Caco-2 (cell line): ENCODE results near the gene ARSI. TPM values are rescaled to one million over a fixed set of nuclear protein-coding genes. Genes with fewer than 3 reads are reported as not detected.

ENCODE experiments used
- BruUV-seq: library from RNA; stranded (reverse); fragments of 400-500 nt; replicated peaks from 2 replicates; lab custom pipeline; 2021; lab: Mats Ljungman, UMichigan
- CTCF ChIA-PET: fragments of 300-600 bp; sonication (Branson Sonifier 250); formaldehyde crosslinking; loops from one replicate; lab custom pipeline; 2022; ENCODE audit warnings: antibody characterized with exemption; lab: Charles Lee
- POLR2A ChIA-PET: fragments of 300-600 bp; sonication (Branson Sonifier 250); formaldehyde crosslinking; loops from one replicate; lab custom pipeline; 2022; ENCODE audit warnings: antibody characterized with exemption; lab: Charles Lee
- DNase-seq, 2 experiments: peaks; one replicate each; pipeline versions ENCODE4 v3.0.0 to v3.0.0-alpha.2; 2020 to 2022
- H3K27me3 ChIP-seq: replicated peaks from 2 replicates; pipeline ENCODE4 v1.6.0; 2011; ENCODE audit warnings: low read length; ENCODE audit not compliant: control insufficient read depth, insufficient read depth
- H3K36me3 ChIP-seq: 2 replicates; pipeline ENCODE4 v1.5.1; 2011; ENCODE audit warnings: low read length; ENCODE audit not compliant: control insufficient read depth, insufficient read depth
- H3K4me1 ChIP-seq: fragments of 250-450 bp; sonication (Bioruptor Pico); 2 replicates; pipeline ENCODE4 v1.5.1; 2020; ENCODE audit warnings: mild to moderate bottlenecking
- H3K4me3 ChIP-seq: 2 replicates; pipeline ENCODE4 v1.5.1; 2011; ENCODE audit warnings: low read depth, mild to moderate bottlenecking, control low read depth, low read length
- H3K9me3 ChIP-seq: fragments of 250-450 bp; sonication (Bioruptor Pico); 2 replicates; pipeline ENCODE4 v1.5.1; 2020; ENCODE audit warnings: mild to moderate bottlenecking, moderate library complexity
- H3K27ac Mint-ChIP-seq: one replicate; pipeline ENCODE4 v1.8.0; 2022; ENCODE audit warnings: mixed read lengths; ENCODE audit not compliant: unreplicated experiment
- H3K27me3 Mint-ChIP-seq: one replicate; pipeline ENCODE4 v1.8.0; 2022; ENCODE audit warnings: mixed read lengths; ENCODE audit not compliant: insufficient read depth, unreplicated experiment
- H3K36me3 Mint-ChIP-seq: one replicate; pipeline ENCODE4 v1.8.0; 2022; ENCODE audit warnings: mild to moderate bottlenecking, mixed read lengths; ENCODE audit not compliant: insufficient read depth, unreplicated experiment
- H3K4me1 Mint-ChIP-seq: one replicate; pipeline ENCODE4 v1.8.0; 2022; ENCODE audit warnings: low read depth, mixed read lengths; ENCODE audit not compliant: unreplicated experiment
- H3K4me3 Mint-ChIP-seq: one replicate; pipeline ENCODE4 v1.8.0; 2022; ENCODE audit warnings: mild to moderate bottlenecking, moderate library complexity, mixed read lengths; ENCODE audit not compliant: unreplicated experiment
- H3K9me3 Mint-ChIP-seq: one replicate; pipeline ENCODE4 v1.8.0; 2022; ENCODE audit warnings: mixed read lengths; ENCODE audit not compliant: unreplicated experiment
- intact Hi-C: fragments of 100-400 bp; cut with micrococcal nuclease; formaldehyde crosslinking; loops from one replicate; pipeline ENCODE4 v1.10.0; 2022; ENCODE audit not compliant: unreplicated experiment
- total RNA-seq: library from RNA; stranded (reverse); gene quantifications from 2 replicates; pipeline ENCODE4 v1.2.3, GENCODE V29; 2022
- TF ChIP-seq, protein P1 (sequence below), 2 experiments: fragments of 200-600 bp in 1 of 2; IDR thresholded peaks; 1 replicate in 1 of 2; 2 replicates in 1 of 2; pipeline versions ENCODE4 v1.5.1 to v1.8.0; 2011 to 2022; ENCODE audit warnings: antibody characterized with exemption in 1 of 2, control low read depth in 1 of 2, inconsistent platforms in 1 of 2, low read depth in 1 of 2, low read length in 1 of 2, mild to moderate bottlenecking in 1 of 2, moderate library complexity in 1 of 2; ENCODE audit not compliant: insufficient read depth in 1 of 2, severe bottlenecking in 1 of 2, unreplicated experiment in 1 of 2

Gene ARSI
- total RNA-seq, 1 experiment from 2014 or later, result 0.52 TPM

DNA sequence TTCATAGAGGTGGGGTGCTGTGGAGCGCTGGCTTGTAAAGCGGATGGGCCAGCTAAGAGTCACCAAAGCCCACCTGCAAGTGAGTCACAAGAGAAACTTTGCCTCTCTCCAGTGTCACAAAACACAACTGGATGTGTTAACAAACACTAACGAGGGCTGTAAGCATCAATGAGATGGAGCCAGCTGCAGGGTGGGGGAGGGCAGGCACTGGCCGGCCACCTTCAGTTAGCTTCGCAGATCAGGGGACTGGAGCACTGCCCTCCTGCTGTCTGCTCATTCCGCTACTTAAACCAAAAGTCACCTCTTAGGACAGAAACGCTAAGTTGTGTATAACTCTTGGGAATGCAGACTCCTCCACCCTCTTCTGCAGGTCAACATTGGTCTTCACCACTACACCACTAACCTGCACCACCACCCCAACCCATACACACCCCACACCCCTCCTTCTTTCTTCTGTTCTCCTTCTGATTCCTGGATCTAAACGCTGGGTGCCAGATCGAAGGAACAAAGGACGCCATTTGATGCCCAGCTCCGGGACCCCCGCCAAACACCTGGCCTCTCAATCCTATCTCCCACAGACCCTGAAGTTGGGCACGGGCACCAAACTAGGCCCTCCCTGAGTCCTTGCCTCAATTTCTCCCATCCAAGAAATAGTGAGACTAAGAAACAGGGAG, 2.1 kb downstream of the ARSI start:
- Histone ChIP-seq H3K36me3 (no peaks in the 10 kb centered on the region), H3K4me3 (no peak overlapping the region), H3K27me3 (no peaks in the 10 kb centered on the region), H3K4me1 (peaks cover 5% of the 10 kb centered on the region), H3K9me3 (no peaks in the 10 kb centered on the region)
- H3K27me3 Mint-ChIP-seq, result no peaks in the 10 kb centered on the region
- H3K27ac Mint-ChIP-seq, result no peak overlapping the region
- no peaks in the 10 kb centered on the region for H3K4me1 Mint-ChIP-seq
- CTCF ChIA-PET, result interaction anchor here (0.6 kb wide), 1 partner anchor 13 kb away, joined by 4 read pairs; no protein-coding TSS in a partner anchor
- POLR2A ChIA-PET, result interaction anchor here (0.5 kb wide), 1 partner anchor 30 kb away, joined by 4 read pairs; no protein-coding TSS in a partner anchor
- no TSS peak for BruUV-seq
- TF ChIP-seq, protein P1, sequence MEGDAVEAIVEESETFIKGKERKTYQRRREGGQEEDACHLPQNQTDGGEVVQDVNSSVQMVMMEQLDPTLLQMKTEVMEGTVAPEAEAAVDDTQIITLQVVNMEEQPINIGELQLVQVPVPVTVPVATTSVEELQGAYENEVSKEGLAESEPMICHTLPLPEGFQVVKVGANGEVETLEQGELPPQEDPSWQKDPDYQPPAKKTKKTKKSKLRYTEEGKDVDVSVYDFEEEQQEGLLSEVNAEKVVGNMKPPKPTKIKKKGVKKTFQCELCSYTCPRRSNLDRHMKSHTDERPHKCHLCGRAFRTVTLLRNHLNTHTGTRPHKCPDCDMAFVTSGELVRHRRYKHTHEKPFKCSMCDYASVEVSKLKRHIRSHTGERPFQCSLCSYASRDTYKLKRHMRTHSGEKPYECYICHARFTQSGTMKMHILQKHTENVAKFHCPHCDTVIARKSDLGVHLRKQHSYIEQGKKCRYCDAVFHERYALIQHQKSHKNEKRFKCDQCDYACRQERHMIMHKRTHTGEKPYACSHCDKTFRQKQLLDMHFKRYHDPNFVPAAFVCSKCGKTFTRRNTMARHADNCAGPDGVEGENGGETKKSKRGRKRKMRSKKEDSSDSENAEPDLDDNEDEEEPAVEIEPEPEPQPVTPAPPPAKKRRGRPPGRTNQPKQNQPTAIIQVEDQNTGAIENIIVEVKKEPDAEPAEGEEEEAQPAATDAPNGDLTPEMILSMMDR (IDR thresholded peaks at IDR 0.05; ENCODE audit: insufficient read depth in 1 of 2, low read depth in 1 of 2, low read length in 1 of 2, severe bottlenecking in 1 of 2, unreplicated experiment in 1 of 2), result no peak
- H3K9me3 Mint-ChIP-seq, result no peaks in the 10 kb centered on the region
- no peak for DNase-seq
- H3K4me3 Mint-ChIP-seq, result no peak overlapping the region
- no peaks in the 10 kb centered on the region for H3K36me3 Mint-ChIP-seq
- intact Hi-C loops, result no loop called here

DNA sequence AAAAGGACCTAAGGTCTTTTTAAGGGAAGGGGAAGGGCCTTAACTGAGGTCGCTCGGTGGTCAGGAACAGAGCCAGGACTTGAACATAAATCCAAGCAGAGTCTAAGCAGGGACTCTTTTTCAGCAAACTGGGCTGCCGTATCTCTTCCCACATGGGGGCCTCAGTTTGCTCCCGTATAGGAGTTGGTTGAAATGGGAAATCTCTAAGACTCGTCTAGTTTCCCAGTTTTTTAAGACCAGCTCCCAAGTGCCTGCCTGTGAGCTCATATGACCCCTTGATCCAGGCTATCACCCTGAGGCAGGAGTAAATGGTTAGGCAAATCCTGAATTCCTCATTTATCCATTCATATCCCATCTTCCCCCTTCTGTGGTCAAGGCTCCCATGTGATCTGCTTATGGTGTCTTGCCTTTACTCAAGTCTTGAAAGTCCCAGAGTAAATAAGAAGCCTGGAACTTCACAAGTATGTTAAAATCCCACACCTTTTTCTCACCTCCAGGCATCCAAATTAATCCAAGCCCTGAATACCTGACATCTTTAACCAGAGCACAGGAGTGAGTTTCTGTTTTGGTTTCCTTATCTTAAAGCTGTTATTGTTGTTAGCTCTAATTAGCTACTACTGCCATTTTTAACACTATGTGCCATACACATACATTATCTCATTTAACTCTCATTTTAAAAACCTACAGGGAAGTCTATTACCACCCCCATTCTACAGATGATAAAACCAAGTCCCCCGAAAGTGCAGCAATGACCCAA, 3.0 kb downstream of the ARSI start:
- CTCF ChIA-PET, result interaction anchor here (0.6 kb wide), 1 partner anchor 12 kb away, joined by 4 read pairs; no protein-coding TSS in a partner anchor
- H3K9me3 ChIP-seq, result no peaks in the 10 kb centered on the region
- H3K36me3 Mint-ChIP-seq, result no peaks in the 10 kb centered on the region

More for the DNA sequence above, 3.0 kb downstream of the ARSI start:
- no peak for DNase-seq
- no TSS peak for BruUV-seq
- H3K9me3 Mint-ChIP-seq, result no peaks in the 10 kb centered on the region
- Histone ChIP-seq H3K36me3 (no peaks in the 10 kb centered on the region), H3K27me3 (no peaks in the 10 kb centered on the region), H3K4me3 (no peak overlapping the region), H3K4me1 (peaks cover 5% of the 10 kb centered on the region)
- POLR2A ChIA-PET, result interaction anchor here (0.5 kb wide), 1 partner anchor 29 kb away, joined by 4 read pairs; no protein-coding TSS in a partner anchor
- no peaks in the 10 kb centered on the region for H3K4me1 Mint-ChIP-seq
- no peaks in the 10 kb centered on the region for H3K27me3 Mint-ChIP-seq
- H3K4me3 Mint-ChIP-seq, result no peak overlapping the region
- intact Hi-C loops, result no loop called here
- TF ChIP-seq, protein P1 (IDR thresholded peaks at IDR 0.05; ENCODE audit: insufficient read depth in 1 of 2, low read depth in 1 of 2, low read length in 1 of 2, severe bottlenecking in 1 of 2, unreplicated experiment in 1 of 2), result no peak
- H3K27ac Mint-ChIP-seq, result no peak overlapping the region
